Measurements from ENCODE around the gene RALGAPA2.

The RALGAPA2 gene

GRCh38 chr20:20465252-20465651 lies 247.2 kb downstream of the RALGAPA2 start:
- Mint-ChIP-seq H3K4me1 (peaks cover 54% of the 10 kb centered on the region), H3K36me3 (peaks cover 11% of the 10 kb centered on the region), H3K27ac (peak overlapping the region; percentile 76), H3K9me3 (no peaks in the 10 kb centered on the region), H3K27me3 (no peaks in the 10 kb centered on the region), H3K4me3 (no peak overlapping the region)
- ATAC-seq, result no peak

GRCh38 chr20:20463933-20464374 lies 248.5 kb downstream of the RALGAPA2 start:
- ATAC-seq, result peak; percentile 52
- H3K4me1 Mint-ChIP-seq, result peaks cover 54% of the 10 kb centered on the region
- peak overlapping the region; percentile 67 for H3K27ac Mint-ChIP-seq
- H3K36me3 Mint-ChIP-seq, result peaks cover 7% of the 10 kb centered on the region
- H3K4me3 Mint-ChIP-seq, result peak overlapping the region; percentile 39
- no peaks in the 10 kb centered on the region for H3K9me3 Mint-ChIP-seq
- no peaks in the 10 kb centered on the region for H3K27me3 Mint-ChIP-seq

GRCh38 chr20:20462185-20462584 lies 250.3 kb downstream of the RALGAPA2 start:
- Mint-ChIP-seq H3K4me1 (peaks cover 37% of the 10 kb centered on the region), H3K27me3 (no peaks in the 10 kb centered on the region), H3K9me3 (no peaks in the 10 kb centered on the region), H3K36me3 (peaks cover 6% of the 10 kb centered on the region), H3K4me3 (no peak overlapping the region), H3K27ac (no peak overlapping the region)
- ATAC-seq, result no peak

GRCh38 chr20:20461551-20461950 lies 250.9 kb downstream of the RALGAPA2 start:
- no peak overlapping the region for H3K27ac Mint-ChIP-seq
- peaks cover 31% of the 10 kb centered on the region for H3K4me1 Mint-ChIP-seq
- H3K9me3 Mint-ChIP-seq, result no peaks in the 10 kb centered on the region
- no peaks in the 10 kb centered on the region for H3K27me3 Mint-ChIP-seq
- no peak for ATAC-seq
- H3K36me3 Mint-ChIP-seq, result peaks cover 8% of the 10 kb centered on the region
- H3K4me3 Mint-ChIP-seq, result no peak overlapping the region

GRCh38 chr20:20459726-20460125 lies 252.7 kb downstream of the RALGAPA2 start:
- Mint-ChIP-seq H3K9me3 (no peaks in the 10 kb centered on the region), H3K27ac (no peak overlapping the region), H3K36me3 (peaks cover 21% of the 10 kb centered on the region), H3K27me3 (no peaks in the 10 kb centered on the region), H3K4me1 (peaks cover 18% of the 10 kb centered on the region), H3K4me3 (no peak overlapping the region)
- ATAC-seq, result no peak

GRCh38 chr20:20457392-20458126 lies 254.9 kb downstream of the RALGAPA2 start:
- no peak overlapping the region for H3K4me3 Mint-ChIP-seq
- H3K36me3 Mint-ChIP-seq, result peaks cover 21% of the 10 kb centered on the region
- H3K9me3 Mint-ChIP-seq, result no peaks in the 10 kb centered on the region
- H3K27me3 Mint-ChIP-seq, result no peaks in the 10 kb centered on the region
- peaks cover 22% of the 10 kb centered on the region for H3K4me1 Mint-ChIP-seq
- ATAC-seq, result no peak
- no peak overlapping the region for H3K27ac Mint-ChIP-seq

GRCh38 chr20:20456741-20457140 lies 255.7 kb downstream of the RALGAPA2 start:
- ATAC-seq, result no peak
- Mint-ChIP-seq H3K4me3 (no peak overlapping the region), H3K9me3 (no peaks in the 10 kb centered on the region), H3K27me3 (no peaks in the 10 kb centered on the region), H3K27ac (no peak overlapping the region), H3K36me3 (peaks cover 21% of the 10 kb centered on the region), H3K4me1 (peaks cover 28% of the 10 kb centered on the region)

GRCh38 chr20:20455926-20456325 lies 256.5 kb downstream of the RALGAPA2 start:
- H3K4me1 Mint-ChIP-seq, result peaks cover 28% of the 10 kb centered on the region
- H3K9me3 Mint-ChIP-seq, result no peaks in the 10 kb centered on the region
- no peak overlapping the region for H3K27ac Mint-ChIP-seq
- no peak overlapping the region for H3K4me3 Mint-ChIP-seq
- H3K27me3 Mint-ChIP-seq, result no peaks in the 10 kb centered on the region
- ATAC-seq, result no peak
- H3K36me3 Mint-ChIP-seq, result peaks cover 21% of the 10 kb centered on the region

- Mint-ChIP-seq H3K27me3 (no peaks in the 10 kb centered on the region), H3K4me1 (peaks cover 28% of the 10 kb centered on the region), H3K27ac (no peak overlapping the region), H3K4me3 (no peak overlapping the region), H3K9me3 (no peaks in the 10 kb centered on the region), H3K36me3 (peaks cover 21% of the 10 kb centered on the region)
- ATAC-seq, result no peak
Measured at GRCh38 chr20:20454850-20455627, 257.4 kb downstream of the RALGAPA2 start.

GRCh38 chr20:20454367-20454766 lies 258.1 kb downstream of the RALGAPA2 start:
- H3K36me3 Mint-ChIP-seq, result peaks cover 21% of the 10 kb centered on the region
- no peak for ATAC-seq
- H3K9me3 Mint-ChIP-seq, result no peaks in the 10 kb centered on the region
- no peaks in the 10 kb centered on the region for H3K27me3 Mint-ChIP-seq
- H3K27ac Mint-ChIP-seq, result no peak overlapping the region
- H3K4me3 Mint-ChIP-seq, result no peak overlapping the region
- peaks cover 28% of the 10 kb centered on the region for H3K4me1 Mint-ChIP-seq

GRCh38 chr20:20452254-20452676 lies 260.2 kb downstream of the RALGAPA2 start:
- ATAC-seq, result peak; percentile 97
- H3K4me1 Mint-ChIP-seq, result peaks cover 28% of the 10 kb centered on the region
- no peaks in the 10 kb centered on the region for H3K9me3 Mint-ChIP-seq
- H3K36me3 Mint-ChIP-seq, result peaks cover 15% of the 10 kb centered on the region
- H3K27me3 Mint-ChIP-seq, result no peaks in the 10 kb centered on the region
- peak overlapping the region; percentile 78 for H3K27ac Mint-ChIP-seq
- H3K4me3 Mint-ChIP-seq, result peak overlapping the region; percentile 70

- no peak overlapping the region for H3K27ac Mint-ChIP-seq
- peaks cover 7% of the 10 kb centered on the region for H3K36me3 Mint-ChIP-seq
- no peak for ATAC-seq
- H3K27me3 Mint-ChIP-seq, result no peaks in the 10 kb centered on the region
- peaks cover 31% of the 10 kb centered on the region for H3K4me1 Mint-ChIP-seq
- no peak overlapping the region for H3K4me3 Mint-ChIP-seq
- H3K9me3 Mint-ChIP-seq, result no peaks in the 10 kb centered on the region
Measured at GRCh38 chr20:20450521-20450920, 261.9 kb downstream of the RALGAPA2 start.

- no peaks in the 10 kb centered on the region for H3K9me3 Mint-ChIP-seq
- no peak for ATAC-seq
- H3K4me1 Mint-ChIP-seq, result peaks cover 28% of the 10 kb centered on the region
- no peak overlapping the region for H3K4me3 Mint-ChIP-seq
- H3K27ac Mint-ChIP-seq, result no peak overlapping the region
- no peaks in the 10 kb centered on the region for H3K27me3 Mint-ChIP-seq
- H3K36me3 Mint-ChIP-seq, result no peaks in the 10 kb centered on the region
Measured at GRCh38 chr20:20448881-20449280, 263.6 kb downstream of the RALGAPA2 start.

- no peaks in the 10 kb centered on the region for H3K36me3 Mint-ChIP-seq
- no peaks in the 10 kb centered on the region for H3K9me3 Mint-ChIP-seq
- no peak overlapping the region for H3K4me3 Mint-ChIP-seq
- H3K27ac Mint-ChIP-seq, result no peak overlapping the region
- H3K27me3 Mint-ChIP-seq, result no peaks in the 10 kb centered on the region
- ATAC-seq, result no peak
- H3K4me1 Mint-ChIP-seq, result peaks cover 11% of the 10 kb centered on the region
Measured at GRCh38 chr20:20447196-20447595, 265.2 kb downstream of the RALGAPA2 start.

GRCh38 chr20:20446425-20447015 lies 265.9 kb downstream of the RALGAPA2 start:
- H3K9me3 Mint-ChIP-seq, result no peaks in the 10 kb centered on the region
- peaks cover 2% of the 10 kb centered on the region for H3K36me3 Mint-ChIP-seq
- no peak for ATAC-seq
- no peaks in the 10 kb centered on the region for H3K27me3 Mint-ChIP-seq
- peaks cover 9% of the 10 kb centered on the region for H3K4me1 Mint-ChIP-seq
- H3K27ac Mint-ChIP-seq, result no peak overlapping the region
- H3K4me3 Mint-ChIP-seq, result no peak overlapping the region
